ENCODE data around the gene L1CAM.

GRCh38 chrX:153825042-153825441 lies 60.9 kb downstream of the L1CAM start:
- TF ChIP-seq CTCF (IDR thresholded peaks at IDR 0.05; ENCODE audit: poor library complexity): no peak
- TF ChIP-seq EZH2phosphoT487 (IDR thresholded peaks at IDR 0.05; ENCODE audit: low read depth, severe bottlenecking, unreplicated experiment): no peak
- no peak for TF ChIP-seq EZH2 (IDR thresholded peaks at IDR 0.05; ENCODE audit: borderline replicate concordance)
